GM23338 (cell line): ENCODE measurements around the gene NXPE3.

ENCODE experiments used
- CREB1 ChIP-seq: fragments of 250-450 bp; sonication (Bioruptor Pico); IDR thresholded peaks from 2 replicates; pipeline ENCODE4 v1.5.0; 2020; ENCODE audit warnings: low read depth, mild to moderate bottlenecking, moderate library complexity
- EZH2 ChIP-seq: fragments of 200-600 bp; sonication (generic); IDR thresholded peaks from one replicate; pipeline ENCODE4 v1.8.0; 2017; ENCODE audit warnings: antibody characterized with exemption, mild to moderate bottlenecking, low read depth; ENCODE audit not compliant: unreplicated experiment
- EZH2phosphoT487 ChIP-seq: fragments of 200-600 bp; sonication (generic); IDR thresholded peaks from one replicate; pipeline ENCODE4 v1.8.1; 2018; ENCODE audit warnings: antibody characterized with exemption; ENCODE audit not compliant: unreplicated experiment
- JUNB ChIP-seq: IDR thresholded peaks from one replicate; pipeline ENCODE4 v1.6.1; 2016; ENCODE audit warnings: antibody characterized with exemption; ENCODE audit not compliant: unreplicated experiment
- NANOG ChIP-seq: IDR thresholded peaks from 2 replicates; pipeline ENCODE4 v1.6.1; 2016; ENCODE audit warnings: antibody characterized with exemption, borderline replicate concordance
- POLR2AphosphoS5 ChIP-seq: IDR thresholded peaks from 2 replicates; pipeline ENCODE4 v1.6.1; 2016; ENCODE audit warnings: antibody characterized with exemption, low read depth
- STAT1 ChIP-seq: IDR thresholded peaks from one replicate; pipeline ENCODE4 v1.6.1; 2016; ENCODE audit warnings: antibody characterized with exemption; ENCODE audit not compliant: unreplicated experiment
- ZNF331 ChIP-seq: fragments of 250-450 bp; sonication (Bioruptor Pico); IDR thresholded peaks from 2 replicates; pipeline ENCODE4 v1.5.0; 2020; ENCODE audit warnings: low read depth, mild to moderate bottlenecking, moderate library complexity
- TF ChIP-seq, protein P1 (sequence below), 2 experiments: fragments of 200-600 bp in 1 of 2; sonication (generic) in 1 of 2; conservative IDR thresholded peaks; 2 replicates each; pipeline versions ENCODE4 v1.5.1 to v1.6.1; 2016 to 2017; ENCODE audit warnings: antibody characterized with exemption in 2 of 2, low read depth in 2 of 2, mild to moderate bottlenecking in 2 of 2, moderate library complexity in 1 of 2
- TF ChIP-seq, protein P2 (sequence below): IDR thresholded peaks from one replicate; pipeline ENCODE4 v1.6.1; 2018; ENCODE audit warnings: antibody characterized with exemption; ENCODE audit not compliant: unreplicated experiment
- TF ChIP-seq, protein P3 (sequence below): IDR thresholded peaks from 2 replicates; pipeline ENCODE4 v1.6.1; 2016; ENCODE audit warnings: antibody characterized with exemption

DNA sequence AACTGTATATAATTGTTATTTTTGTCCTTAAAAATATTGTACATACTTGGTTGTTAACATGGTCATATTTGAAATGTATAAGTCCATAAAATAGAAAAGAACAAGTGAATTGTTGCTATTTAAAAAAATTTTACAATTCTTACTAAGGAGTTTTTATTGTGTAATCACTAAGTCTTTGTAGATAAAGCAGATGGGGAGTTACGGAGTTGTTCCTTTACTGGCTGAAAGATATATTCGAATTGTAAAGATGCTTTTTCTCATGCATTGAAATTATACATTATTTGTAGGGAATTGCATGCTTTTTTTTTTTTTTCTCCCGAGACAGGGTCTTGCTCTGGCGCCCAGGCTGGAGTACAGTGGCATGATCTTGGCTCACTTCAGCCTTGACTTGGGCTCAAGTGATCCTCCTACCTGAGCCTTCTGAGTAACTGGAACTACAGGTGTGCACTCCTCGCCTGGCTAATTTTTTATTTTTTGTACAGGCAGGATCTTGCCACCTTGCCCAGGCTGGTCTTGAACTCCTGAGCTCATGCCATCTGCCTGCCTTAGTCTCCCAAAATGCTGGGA lies 81.0 kb downstream of the NXPE3 start:
- no peak for TF ChIP-seq POLR2AphosphoS5
- TF ChIP-seq, protein P1, sequence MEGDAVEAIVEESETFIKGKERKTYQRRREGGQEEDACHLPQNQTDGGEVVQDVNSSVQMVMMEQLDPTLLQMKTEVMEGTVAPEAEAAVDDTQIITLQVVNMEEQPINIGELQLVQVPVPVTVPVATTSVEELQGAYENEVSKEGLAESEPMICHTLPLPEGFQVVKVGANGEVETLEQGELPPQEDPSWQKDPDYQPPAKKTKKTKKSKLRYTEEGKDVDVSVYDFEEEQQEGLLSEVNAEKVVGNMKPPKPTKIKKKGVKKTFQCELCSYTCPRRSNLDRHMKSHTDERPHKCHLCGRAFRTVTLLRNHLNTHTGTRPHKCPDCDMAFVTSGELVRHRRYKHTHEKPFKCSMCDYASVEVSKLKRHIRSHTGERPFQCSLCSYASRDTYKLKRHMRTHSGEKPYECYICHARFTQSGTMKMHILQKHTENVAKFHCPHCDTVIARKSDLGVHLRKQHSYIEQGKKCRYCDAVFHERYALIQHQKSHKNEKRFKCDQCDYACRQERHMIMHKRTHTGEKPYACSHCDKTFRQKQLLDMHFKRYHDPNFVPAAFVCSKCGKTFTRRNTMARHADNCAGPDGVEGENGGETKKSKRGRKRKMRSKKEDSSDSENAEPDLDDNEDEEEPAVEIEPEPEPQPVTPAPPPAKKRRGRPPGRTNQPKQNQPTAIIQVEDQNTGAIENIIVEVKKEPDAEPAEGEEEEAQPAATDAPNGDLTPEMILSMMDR (conservative IDR thresholded peaks at IDR 0.05; ENCODE audit: low read depth in 2 of 2): no peak
- TF ChIP-seq CREB1 (CRISPR knock-in tag): no peak
- no peak for TF ChIP-seq JUNB
- TF ChIP-seq, protein P2, sequence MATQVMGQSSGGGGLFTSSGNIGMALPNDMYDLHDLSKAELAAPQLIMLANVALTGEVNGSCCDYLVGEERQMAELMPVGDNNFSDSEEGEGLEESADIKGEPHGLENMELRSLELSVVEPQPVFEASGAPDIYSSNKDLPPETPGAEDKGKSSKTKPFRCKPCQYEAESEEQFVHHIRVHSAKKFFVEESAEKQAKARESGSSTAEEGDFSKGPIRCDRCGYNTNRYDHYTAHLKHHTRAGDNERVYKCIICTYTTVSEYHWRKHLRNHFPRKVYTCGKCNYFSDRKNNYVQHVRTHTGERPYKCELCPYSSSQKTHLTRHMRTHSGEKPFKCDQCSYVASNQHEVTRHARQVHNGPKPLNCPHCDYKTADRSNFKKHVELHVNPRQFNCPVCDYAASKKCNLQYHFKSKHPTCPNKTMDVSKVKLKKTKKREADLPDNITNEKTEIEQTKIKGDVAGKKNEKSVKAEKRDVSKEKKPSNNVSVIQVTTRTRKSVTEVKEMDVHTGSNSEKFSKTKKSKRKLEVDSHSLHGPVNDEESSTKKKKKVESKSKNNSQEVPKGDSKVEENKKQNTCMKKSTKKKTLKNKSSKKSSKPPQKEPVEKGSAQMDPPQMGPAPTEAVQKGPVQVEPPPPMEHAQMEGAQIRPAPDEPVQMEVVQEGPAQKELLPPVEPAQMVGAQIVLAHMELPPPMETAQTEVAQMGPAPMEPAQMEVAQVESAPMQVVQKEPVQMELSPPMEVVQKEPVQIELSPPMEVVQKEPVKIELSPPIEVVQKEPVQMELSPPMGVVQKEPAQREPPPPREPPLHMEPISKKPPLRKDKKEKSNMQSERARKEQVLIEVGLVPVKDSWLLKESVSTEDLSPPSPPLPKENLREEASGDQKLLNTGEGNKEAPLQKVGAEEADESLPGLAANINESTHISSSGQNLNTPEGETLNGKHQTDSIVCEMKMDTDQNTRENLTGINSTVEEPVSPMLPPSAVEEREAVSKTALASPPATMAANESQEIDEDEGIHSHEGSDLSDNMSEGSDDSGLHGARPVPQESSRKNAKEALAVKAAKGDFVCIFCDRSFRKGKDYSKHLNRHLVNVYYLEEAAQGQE: no peak
- TF ChIP-seq STAT1: no peak
- TF ChIP-seq EZH2phosphoT487: no peak
- no peak for TF ChIP-seq EZH2
- TF ChIP-seq NANOG: no peak
- TF ChIP-seq, protein P3, sequence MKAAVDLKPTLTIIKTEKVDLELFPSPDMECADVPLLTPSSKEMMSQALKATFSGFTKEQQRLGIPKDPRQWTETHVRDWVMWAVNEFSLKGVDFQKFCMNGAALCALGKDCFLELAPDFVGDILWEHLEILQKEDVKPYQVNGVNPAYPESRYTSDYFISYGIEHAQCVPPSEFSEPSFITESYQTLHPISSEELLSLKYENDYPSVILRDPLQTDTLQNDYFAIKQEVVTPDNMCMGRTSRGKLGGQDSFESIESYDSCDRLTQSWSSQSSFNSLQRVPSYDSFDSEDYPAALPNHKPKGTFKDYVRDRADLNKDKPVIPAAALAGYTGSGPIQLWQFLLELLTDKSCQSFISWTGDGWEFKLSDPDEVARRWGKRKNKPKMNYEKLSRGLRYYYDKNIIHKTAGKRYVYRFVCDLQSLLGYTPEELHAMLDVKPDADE: no peak
- TF ChIP-seq ZNF331 (CRISPR knock-in tag): no peak
